ENCODE measurements around the gene CLEC19A.

Gene CLEC19A

DNA sequence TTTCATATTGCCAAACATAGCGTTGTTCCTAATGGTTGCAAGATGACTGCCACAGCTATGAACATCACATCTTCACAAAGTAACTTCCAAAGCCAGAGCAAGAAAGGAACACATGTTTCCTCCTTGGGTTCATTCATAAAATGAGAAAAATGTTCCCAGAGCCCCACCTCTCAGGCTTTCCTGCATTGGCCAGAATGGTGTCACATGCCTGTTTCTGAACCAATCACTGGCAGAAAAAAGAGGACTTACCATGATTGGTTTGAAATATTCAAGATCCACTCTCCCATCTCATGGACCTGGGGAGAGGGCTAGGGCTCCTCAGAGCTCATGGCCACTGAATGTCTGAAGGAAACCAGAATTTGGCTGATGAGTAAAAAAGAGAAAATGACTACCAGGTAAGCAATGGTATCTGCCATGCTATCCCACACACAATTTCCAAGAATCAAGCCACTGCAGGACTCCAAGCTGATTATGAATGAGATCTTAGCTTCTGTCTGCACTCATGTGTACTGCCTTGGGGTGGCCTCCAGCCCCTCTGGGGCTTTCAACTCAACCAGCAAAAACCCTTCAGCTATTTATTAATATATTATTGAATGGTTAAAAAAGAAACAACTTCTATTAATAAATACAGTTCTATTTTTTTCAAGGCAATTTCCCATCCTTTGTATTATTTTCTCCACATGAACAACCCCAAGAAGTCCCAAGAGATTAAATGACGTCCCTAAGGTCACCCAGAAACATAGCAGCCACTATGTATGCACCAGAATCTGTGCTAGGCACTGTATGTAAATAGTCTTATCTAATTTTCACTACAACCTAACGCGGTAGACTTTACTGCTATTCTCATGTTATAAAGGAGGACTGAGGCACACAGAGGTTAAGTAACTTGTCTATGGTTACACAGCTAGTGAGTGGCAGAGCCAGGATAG lies 70.8 kb downstream of the CLEC19A start:
- no peak overlapping the region for H3K4me3 ChIP-seq (ENCODE audit: low read length)
- no peak for DNase-seq (ENCODE audit: low read depth)
- TF ChIP-seq CTCF (conservative IDR thresholded peaks at IDR 0.05; ENCODE audit: low read depth, low read length): no peak

DNA sequence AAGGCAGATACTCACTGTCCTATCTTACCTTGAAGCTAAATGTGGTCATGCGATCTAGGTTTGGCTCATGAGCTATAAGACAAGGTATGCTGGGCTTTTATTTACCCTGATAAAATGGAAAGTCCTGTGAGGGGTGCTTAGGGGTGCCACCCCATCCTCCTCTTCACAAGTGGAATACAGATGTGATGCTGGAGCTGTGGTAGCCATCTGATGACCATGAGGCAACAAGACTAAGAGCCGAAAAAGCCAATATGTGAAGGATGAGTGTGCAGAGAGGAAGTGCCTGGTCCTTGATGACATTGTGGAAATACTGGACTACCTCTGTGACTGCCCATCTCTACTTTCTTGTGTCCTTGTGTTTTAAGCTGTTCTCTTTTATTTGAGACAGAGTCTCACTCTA lies 74.0 kb downstream of the CLEC19A start:
- TF ChIP-seq CTCF (conservative IDR thresholded peaks at IDR 0.05; ENCODE audit: low read depth, low read length): no peak
- H3K4me3 ChIP-seq (ENCODE audit: low read length): no peak overlapping the region
- DNase-seq (ENCODE audit: low read depth): no peak
